NCI-H82 treated with DMSO at 0.1 percent for 48 hours (cell line): ENCODE measurements around the gene KIAA1614.
"Not testable (repeated sequence)": the region's sequence is repeated elsewhere in the genome, so short reads cannot be mapped to it uniquely, and the experiment has no call there.

ENCODE experiments used
- DNase-seq: peaks from one replicate; lab custom pipeline; 2025; ENCODE audit not compliant: unreplicated experiment; lab: John Stamatoyannopoulos, UW

Gene KIAA1614

DNA sequence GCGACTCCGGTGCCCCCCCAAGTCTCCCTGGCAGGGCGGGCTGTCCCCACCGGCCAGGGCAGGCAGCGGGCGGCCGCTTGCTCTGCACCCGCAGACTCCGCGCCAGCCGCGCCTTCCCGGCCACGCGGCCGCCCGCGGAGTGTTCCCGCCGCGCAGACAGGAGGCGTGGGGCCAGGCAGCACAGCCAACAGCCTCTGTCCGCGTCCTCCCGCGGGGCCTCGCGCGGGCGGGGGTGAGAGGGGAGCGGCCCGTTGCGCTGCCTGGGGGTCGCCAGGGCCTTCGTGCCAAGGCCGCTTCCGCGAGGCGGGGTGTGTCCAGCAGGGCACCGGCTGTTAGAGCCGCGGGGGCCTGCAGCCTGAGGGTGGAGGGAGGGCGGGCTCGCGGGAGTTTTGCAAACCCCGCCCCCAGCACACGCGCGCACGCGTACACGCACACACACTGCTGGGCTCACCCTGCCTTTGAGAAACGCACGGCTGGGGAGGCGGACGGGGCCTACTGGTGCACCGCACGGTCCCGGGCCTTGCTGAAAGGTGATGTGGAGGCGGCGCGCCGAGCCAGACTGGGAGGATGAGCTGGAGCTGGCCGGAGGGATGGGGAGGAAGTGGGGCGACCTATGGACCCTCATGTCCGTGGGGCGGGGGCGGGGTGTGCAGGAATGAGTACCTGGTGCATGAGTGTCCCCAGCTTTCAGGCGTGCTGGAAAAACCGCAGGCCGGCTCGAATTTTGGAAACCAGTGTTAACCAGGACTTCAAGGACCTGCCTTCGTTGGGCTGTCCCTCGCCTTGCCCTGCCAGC, 41.5 kb downstream of the KIAA1614 start:
- DNase-seq: no peak

DNA sequence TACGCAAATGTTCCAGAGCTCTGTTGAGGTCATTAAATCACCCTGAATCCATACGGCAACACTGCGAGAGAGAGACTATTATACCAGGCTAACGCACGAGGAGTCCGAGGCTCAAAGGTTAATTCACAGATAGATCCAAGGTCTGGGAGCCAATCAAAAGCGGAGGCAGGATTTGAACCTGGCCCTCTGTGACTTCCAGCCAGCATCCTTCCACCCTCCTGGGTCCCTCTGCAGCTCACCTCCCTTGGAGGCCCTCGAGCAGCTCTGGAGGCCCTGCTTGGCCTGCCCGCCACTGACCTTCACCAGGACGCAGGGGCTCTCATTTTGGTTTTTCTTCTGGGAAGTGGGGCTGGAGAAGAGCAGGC, 42.1 kb downstream of the KIAA1614 start:
- DNase-seq: no peak

DNA sequence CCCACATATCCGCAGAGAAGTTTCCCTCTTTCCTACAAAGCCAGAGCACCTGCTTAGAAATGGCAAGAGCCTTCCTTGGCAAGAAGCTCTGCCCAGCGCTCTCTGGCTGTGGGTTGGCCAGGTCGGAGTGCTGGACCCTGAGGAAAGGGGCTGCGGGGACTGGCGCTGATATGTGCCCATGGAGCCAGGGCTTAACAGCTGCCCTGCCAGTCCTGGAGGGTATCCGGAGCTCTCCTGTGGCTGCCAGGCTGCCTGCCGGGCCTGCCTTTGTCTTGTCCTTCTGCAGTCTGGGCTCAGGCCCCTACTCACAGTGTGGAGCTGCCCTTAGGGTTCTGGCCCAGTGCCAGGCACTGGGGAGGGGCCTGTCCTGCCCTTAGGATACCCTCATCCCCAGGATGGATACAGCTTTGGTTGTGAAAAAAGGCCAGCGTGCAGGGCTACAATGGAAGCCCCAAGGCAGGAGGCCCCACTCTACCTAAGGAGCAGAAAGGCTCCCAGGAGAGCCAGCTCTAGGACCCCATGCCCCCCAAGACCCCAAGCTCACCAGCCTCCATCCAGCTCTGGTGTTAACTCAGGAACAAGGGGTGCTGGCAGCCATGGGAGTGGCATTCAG, 43.4 kb downstream of the KIAA1614 start:
- no peak for DNase-seq

DNA sequence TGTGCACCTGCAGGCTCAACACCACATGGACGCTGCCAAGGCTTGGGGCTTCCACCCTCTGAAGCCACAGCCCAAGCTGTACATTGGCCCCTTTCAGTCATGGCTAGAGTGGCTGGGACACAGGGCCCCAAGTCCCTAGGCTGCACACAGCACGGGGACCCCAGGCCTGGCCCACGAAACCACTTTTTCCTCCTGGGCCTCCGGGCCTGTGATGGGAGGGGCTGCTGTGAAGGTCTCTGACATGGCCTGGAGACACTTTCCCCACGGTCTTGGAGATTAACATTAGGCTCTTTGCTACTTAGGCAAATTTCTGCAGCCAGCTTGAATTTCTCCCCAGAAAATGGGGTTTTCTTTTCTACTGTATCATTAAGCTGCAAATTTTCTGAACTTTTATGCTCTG, 46.9 kb downstream of the KIAA1614 start:
- DNase-seq: not testable (repeated sequence)

DNA sequence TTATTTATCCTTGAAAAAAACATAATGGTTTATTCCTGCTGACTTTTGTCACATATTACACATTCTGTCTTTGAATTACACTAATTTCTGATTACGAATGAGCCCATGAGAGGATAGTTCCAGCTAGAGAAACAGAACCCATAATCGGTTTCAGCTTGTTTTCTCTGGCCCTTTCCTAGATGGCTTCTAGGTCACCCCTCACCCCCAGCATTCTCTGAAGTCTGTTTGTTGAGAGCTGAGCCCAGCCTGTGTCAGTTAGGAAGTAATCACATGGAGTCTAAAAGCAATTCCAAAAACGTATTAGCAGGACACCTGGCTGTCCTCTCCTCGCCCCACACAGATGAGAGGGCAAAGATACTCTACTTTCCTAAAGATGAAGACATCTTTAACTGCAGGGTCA, 48.9 kb downstream of the KIAA1614 start:
- DNase-seq: no peak

DNA sequence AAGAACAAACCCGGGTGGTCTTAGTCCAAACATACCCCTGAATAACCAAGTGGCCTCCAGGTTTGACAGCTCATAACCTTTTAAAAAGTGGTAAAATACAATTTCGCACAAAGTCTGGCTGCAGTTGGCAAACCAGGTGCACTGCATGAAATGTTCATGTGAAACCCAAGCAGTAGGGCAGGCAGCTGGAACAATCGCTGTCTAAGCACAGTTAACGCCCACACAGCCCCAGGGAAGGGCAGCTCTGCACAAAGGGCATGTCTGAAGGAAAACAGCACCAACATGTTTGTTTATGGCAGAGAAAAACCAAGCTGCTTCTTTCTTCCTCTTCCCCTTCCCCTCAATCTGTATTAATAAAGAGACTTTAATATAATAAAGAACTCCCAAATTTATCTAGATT, 49.5 kb downstream of the KIAA1614 start:
- DNase-seq: no peak

DNA sequence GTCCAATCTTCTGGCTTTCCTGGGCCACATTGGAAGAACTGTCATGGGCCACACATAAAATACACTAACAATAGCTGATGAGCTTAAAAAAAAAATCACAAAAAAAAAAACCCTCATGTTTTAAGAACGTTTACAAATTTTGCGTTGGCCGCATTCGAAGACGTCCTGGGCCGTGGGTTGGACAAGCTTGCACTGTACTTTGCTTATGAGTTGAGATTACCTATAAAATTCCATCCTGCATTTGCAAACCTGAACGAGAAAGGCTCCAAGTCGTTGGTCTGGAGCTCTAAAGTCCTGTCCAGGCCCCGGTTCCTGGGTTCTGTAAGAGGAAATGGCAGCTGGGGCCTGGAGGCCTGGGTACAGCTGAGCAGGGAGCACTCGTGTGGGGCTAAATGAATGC, 51.4 kb downstream of the KIAA1614 start:
- DNase-seq: no peak

DNA sequence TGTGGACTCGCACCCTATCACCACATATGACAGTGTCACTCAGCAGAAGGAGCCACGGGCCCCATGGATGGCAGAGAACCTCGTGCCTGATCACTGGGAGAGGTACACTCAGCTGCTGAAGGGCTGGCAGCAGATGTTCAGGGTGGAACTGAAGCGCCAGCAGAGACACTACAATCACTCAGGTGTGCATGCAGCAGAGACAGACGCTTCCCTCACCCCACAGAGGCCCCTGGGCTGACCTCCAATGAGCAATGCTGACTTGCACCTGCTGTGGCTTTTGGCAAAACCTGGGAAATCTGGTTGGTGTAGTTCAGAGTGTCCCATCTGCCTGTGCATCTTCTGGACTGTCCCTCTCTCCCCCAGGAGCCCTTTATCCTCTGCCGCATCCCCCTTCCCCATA, 51.9 kb downstream of the KIAA1614 start:
- DNase-seq: no peak

DNA sequence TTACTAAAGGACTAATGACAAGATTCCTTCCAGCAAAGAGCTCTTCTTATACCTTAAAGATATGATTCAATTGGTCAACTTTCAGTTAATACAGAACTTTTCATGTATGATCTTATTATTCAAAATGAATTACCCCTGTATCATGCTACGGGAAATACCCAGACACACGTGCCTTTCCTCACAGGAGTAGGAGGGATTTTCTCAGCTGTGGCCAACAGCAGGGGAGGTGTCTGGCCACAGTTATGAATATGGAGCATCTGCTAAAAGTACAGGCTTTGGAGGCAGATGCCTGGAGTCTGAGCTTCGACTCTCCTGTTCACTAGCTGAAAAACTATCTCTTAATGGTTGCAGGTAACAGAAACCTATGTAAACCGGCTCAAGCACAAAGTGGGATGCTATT, 53.6 kb downstream of the KIAA1614 start:
- DNase-seq: no peak

DNA sequence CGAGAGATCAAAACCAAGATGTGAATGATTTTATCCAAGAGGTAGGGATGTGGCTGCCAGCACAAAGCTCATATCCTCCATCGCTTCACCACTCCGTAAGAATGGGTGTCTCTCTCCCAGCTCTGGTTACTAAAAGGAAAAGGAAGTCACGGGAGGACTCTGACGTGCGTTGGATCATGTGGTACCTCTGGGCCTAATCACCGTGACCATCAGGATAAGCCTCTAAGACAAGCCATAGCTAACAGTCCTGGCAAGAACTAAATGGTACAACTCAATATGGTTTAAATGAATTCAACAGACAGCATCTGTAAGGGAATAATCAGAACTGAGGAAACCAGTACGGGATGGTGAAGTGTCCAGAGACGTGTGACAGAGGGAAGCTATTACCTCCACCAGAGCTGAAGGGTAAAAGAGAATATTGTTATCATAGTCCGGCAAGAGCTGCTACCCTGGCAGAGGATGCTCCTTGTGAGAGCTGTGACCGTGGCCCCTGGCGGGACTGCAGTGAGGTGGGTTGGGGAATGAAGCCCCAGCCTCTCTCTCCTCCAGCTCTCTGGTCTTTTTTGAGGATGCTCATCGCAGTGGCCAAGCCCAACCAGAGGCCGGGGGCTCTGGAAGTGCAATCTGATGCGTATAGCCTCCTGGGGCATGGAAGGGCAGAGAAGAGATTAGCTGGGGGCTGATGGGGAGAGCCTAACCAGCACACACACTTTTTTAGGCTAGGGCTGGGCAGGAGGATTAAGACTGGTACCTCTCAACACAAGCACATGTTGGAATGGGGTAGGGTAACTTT, 54.2 kb downstream of the KIAA1614 start:
- DNase-seq: no peak

DNA sequence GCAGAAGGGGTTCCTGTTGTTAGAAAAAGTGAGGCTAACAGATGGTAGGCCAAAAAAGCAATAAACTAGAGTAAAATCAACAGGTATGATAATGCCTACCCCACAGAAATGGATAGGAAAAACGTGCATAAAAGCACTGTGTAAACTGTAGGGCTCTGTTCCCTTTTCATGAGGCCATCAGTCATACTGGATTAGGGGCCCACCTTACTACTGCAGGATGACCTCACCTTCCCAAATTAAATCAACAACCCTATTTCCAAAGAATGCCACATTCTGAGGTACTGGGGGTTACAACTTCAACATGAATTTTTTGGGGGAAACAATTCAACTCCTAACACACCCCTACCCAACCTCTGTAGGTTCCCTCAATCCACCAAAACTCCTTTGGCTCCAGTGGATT, 54.9 kb downstream of the KIAA1614 start:
- DNase-seq: no peak

DNA sequence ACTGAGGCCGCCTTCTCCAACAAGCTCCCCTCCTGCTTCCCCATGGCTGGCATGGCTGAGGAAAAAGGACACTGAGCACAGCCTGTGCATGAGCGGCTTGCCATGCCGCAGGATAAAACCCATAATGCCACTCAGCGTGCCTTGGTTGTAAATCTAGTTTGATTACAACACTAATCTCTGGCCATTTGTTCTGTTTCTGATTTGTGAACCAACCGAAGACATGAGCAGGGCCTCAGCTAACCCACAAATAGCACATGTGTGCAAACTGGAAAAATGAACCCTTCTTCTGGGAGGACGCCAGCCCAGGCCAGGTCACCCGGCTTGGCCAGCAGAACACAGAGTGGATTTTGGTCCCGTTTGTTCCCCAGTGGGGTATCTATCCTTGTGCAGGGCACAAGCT, 56.1 kb downstream of the KIAA1614 start:
- DNase-seq: not testable (repeated sequence)

DNA sequence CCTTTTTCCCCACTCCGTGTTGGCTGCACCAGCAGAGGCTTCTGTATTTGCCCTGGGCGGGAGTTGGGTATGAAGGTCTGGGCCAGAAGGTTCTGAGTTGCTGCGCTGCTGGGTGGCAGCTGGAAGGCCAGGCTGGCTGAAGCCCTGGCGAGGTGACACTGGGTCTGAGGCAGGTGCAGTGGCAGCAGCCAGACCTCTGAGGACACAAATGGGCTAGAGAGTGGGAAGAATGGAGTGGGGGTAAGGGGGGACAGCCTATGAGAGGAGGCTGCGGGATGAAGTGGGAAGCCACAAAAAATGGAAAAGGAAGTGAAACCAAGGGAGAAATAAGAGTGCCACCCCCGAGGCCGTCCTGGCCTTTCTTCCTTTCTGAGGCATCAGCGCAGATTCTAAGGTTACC, 56.7 kb downstream of the KIAA1614 start:
- no peak for DNase-seq

DNA sequence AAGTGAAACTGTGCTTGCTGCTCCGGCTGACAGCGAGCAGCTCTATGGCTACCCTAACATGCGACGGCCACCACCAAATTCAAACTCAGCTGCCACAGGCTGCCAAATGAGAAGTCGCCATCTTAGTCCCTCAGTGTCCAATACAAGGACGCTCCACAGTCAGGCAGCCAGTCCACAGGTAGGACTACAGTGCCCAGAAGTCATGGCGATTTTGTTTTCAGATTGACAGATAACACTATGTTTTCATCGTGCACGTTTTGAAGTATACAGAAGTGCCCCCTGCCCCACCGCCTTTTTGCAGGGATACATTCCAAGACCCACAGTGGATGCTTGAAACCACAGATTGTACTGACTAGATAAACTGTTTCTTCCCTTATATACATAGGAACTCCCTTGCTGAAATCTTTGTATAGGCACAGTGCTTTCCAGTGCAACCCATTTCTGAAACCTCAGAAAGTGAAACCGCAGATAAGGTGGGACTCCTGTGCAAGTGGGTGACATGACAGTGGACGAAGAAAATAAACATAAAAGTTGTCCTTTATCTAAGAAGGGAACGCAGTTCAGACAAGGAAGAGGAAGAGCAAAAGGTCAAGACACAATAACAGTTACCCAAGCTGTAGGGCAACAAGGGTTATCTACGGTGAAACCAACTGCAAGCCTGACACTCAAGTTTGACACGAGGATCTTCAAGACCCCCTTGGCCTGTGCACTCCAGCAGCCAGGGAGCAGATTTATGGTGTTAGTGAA, 57.8 kb downstream of the KIAA1614 start:
- DNase-seq: no peak

DNA sequence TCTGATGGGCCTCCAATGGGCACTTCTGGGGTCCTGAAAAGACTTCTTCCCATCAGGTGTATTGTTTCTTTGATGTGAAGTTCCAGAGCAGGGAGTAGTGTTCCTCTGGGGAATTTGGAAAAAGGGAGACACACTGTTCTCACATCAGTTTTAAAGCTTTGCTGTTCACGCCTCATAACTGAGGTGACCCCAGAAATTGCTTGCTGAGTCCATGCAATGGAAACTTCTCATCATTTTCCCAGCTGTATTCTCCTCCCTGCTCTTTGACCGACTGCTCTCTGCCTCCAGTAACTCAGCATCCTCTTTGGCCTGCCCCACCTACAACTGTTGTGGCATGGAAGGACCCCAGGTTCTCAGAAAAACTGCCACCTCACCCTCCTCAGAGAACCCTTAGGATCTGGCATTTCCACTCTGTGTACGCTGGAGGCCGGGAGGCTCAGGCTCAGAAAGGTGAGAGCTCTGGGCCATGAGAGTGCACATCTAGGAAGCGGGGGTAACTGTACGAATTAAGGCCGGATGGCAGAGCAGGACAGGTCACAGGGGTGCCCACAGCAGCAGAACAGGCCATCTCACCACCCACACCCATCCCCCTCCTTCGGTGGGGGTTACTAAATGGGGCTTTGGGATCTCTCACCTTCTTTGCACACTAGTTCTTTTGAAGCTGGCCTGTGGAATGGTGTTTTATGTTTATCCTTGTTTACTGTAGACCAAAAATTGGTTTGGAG, 58.7 kb downstream of the KIAA1614 start:
- DNase-seq: no peak

DNA sequence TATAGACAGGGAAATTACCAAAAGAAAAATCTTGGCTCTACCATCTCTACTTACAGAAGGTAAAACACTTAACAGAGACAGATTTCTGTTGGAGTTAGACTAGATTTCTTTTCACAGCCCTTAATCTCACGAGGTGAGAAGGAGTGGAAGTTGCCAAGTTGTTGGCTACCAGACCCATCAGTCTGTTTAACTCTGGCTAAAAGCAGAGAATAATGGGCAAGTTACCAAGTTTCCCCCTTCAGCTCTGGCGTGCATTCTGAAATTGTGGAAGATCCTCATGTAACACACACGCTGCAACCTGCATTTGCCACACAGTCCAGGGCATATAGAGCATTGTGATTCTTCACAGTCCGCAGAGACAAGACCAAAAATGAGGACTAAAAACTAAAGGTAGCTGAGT, 60.7 kb downstream of the KIAA1614 start:
- DNase-seq: no peak

DNA sequence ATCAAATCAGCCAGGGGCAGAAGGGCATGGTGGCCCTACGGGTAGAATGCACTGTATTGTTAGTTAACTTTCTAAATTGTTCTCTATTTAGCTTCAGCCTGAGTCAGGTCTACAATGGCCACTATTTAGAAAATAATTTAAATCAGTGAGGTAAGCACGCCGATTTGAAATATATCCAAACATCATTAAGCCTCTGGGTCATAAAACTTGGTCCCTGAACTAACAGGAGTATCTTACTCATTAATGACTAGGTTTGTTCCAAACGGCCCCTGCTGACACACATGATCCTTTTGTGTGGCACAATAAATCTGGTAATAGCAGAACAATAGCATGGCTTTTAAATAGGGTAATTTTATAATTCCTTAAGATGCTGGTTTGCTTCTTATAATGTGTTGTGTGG, 61.5 kb downstream of the KIAA1614 start:
- DNase-seq: no peak

DNA sequence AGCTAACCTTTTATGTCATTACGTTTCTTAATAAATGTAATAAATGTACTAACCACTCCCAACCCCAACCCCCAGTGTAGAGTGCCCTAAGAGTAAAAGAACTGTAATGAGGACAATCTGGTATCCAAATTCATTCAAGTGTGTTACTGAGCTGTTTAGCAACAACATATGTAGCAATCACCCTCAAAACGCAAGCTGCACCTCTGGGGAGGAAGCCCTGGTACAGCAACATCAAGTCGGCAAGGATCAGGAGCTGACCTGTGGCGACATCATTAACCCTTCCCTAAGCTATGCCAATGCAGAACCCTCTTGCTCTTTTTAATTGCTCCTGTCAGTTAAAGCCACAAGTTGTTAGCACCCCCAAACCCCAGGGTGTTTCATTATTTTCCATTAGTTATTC, 62.9 kb downstream of the KIAA1614 start:
- no peak for DNase-seq

DNA sequence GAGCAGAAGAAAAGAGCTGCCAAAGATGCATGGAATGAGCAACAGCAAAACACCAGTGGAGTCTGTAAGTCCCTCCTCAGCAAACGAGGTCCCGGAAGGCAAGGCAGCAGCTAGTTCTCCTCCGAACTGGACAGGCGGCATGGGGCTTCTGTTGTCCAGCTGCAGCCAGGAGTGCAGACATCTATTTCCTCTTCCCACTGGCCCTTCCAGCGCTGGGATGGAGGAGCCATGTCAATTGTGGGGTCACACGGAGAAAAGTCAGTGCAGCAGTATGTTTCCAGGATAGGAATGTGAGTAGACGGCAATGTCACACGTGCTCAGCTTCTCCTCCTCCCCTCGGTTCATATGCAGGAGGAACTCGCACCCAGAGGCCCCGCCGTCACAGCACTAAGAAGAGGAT, 63.5 kb downstream of the KIAA1614 start:
- DNase-seq: no peak

DNA sequence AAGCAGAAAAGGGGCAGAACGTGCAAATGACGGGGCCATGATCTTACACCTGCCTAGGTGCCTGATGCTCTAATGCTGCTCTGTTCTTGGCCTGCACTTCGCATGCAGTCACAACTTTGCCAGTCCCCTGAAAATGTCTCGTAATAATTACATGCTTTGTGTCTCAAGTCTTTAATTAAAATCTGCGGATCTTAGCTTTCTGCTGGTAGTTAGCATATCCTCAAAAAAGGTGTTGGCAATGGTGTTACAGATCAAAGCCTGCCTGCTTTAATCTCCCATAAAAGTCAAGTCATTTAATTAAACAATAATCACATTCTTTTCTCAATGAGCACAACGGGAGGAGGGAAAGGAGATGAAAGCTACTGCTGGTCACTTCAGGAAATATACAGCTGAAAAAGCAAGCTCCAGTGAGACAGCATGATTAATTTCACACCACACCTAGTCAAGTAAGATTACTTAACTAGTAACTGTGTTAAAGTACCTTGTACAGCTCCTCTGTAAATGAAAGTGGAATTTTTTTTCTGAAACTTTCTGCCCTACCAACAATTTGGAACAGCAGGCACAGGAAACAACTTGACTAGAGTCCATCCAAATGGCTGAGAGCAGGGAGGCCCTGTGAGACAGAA, 64.1 kb downstream of the KIAA1614 start:
- DNase-seq: no peak
